Heart left ventricle (tissue), 16 donors: ENCODE results near the gene GRM2. TPM values are rescaled to one million over a fixed set of nuclear protein-coding genes. Genes with fewer than 3 reads are reported as not detected.

Source experiments
- ATAC-seq, 4 donors: fragments of 200-7000 bp; cut with Tn5 transposase; one replicate each; pipeline ENCODE4 v1.9.1; 2020 to 2022; ENCODE audit warnings: moderate library complexity in 4 of 4, mild to moderate bottlenecking in 3 of 4, moderate number of reproducible peaks in 1 of 4
- DNase-seq, 5 donors: peaks; one replicate each; pipeline ENCODE4 v3.0.0-alpha.2; 2020
- H3K27ac ChIP-seq, 12 donors: fragments of 200-600 bp; sonication (generic) in 4 of 12; one replicate each; pipeline versions ENCODE4 v1.5.0 to v1.8.0; 2016 to 2022; ENCODE audit warnings: mild to moderate bottlenecking in 2 of 12
- H3K27me3 ChIP-seq, 9 donors: fragments of 200-600 bp; sonication (generic) in 2 of 9; one replicate each; pipeline versions ENCODE4 v1.5.1 to v1.8.0; 2016 to 2022; ENCODE audit warnings: mild to moderate bottlenecking in 3 of 9
- H3K36me3 ChIP-seq, 9 donors: fragments of 200-600 bp; sonication (generic) in 2 of 9; one replicate each; pipeline versions ENCODE4 v1.5.0 to v1.8.0; 2018 to 2022; ENCODE audit warnings: mild to moderate bottlenecking in 2 of 9
- H3K4me1 ChIP-seq, 12 donors: fragments of 200-600 bp; sonication (generic) in 4 of 12; one replicate each; pipeline versions ENCODE4 v1.5.0 to v1.8.0; 2016 to 2022; ENCODE audit warnings: mild to moderate bottlenecking in 3 of 12
- H3K4me3 ChIP-seq, 12 donors: fragments of 200-600 bp; sonication (generic) in 4 of 12; one replicate each; pipeline versions ENCODE4 v1.5.0 to v1.8.0; 2017 to 2022; ENCODE audit warnings: mild to moderate bottlenecking in 9 of 12, moderate library complexity in 4 of 12
- H3K9me3 ChIP-seq, 12 donors: fragments of 200-600 bp; sonication (generic) in 4 of 12; one replicate each; pipeline versions ENCODE4 v1.5.0 to v1.8.0; 2016 to 2022; ENCODE audit warnings: mild to moderate bottlenecking in 1 of 12
- CTCF ChIP-seq, 12 donors: fragments of 200-600 bp; sonication (generic) in 4 of 12; IDR thresholded peaks; one replicate each; pipeline versions ENCODE4 v1.5.0 to v1.8.0; 2018 to 2022; ENCODE audit warnings: antibody characterized with exemption in 12 of 12, mild to moderate bottlenecking in 5 of 12
- POLR2A ChIP-seq, 2 donors: fragments of 450-650 bp; IDR thresholded peaks; one replicate each; pipeline ENCODE4 v1.6.1; 2017; ENCODE audit warnings: antibody characterized with exemption in 2 of 2, mild to moderate bottlenecking in 2 of 2, moderate library complexity in 2 of 2
- WGBS, 4 donors: extraction: QIAGEN DNeasy Blood & Tissue Kit in 2 of 4; methylation state at CpG; one replicate each; pipeline versions ENCODE4 v1.1.5 to v1.1.7; 2013 to 2018; 5-methylcytosine and 5-hydroxymethylcytosine counted together
- intact Hi-C, 10 donors: fragments of 100-400 bp; cut with DNase I; formaldehyde crosslinking; loops; one replicate each; pipeline versions ENCODE4 v1.11.1 to v1.14.2; 2022
- polyA plus RNA-seq, 2 donors: library from polyadenylated mRNA; stranded (reverse); fragments of 200-250 nt; gene quantifications; one replicate each; pipeline ENCODE4 v1.2.3, GENCODE V29; 2013
- total RNA-seq, 9 donors: library from RNA; depleted of rRNA in 2 of 9; stranded (reverse); fragments of >200 nt in 2 of 9; fragmentation: NEBNext Ultra II Directional in 3 of 9; extraction: Animal tissue kit (Norgen Biotek cat#: 25700) in 3 of 9; gene quantifications; one replicate each; pipeline versions ENCODE4 v1.1.0 to v1.2.4, GENCODE V29; 2016 to 2023
- donor health status: ischemic (EF 13 %, LVEDD 7.1; RV severe dilation, severe dysfunction).
- donor health status: healthy with polysubstance abuse.
- donor health status: DM: no; HTN: yes; CAD: no.
- donor health status: DM: no; HTN: no; CAD: no.
- donor health status: ischemic (EF 25% LVEDD 6.9; RV normal size, moderate dysfunction).
- donor health status: ischemic (EF 25% LVEDD 5.7; RV mildly dilated, moderate dysfunction).
- donor health status: healthy.
- donor health status: DM: yes; HTN: yes; CAD: no.
- donor health status: ischemic (EF 35%, LVEDD 5.7; RV mildly dilated, moderate dysfunction).
- donor health status: nonischemic (EF 11% LVEDD 7.7; RV severe dilation, severe dysfunction).
- donor health status: DM: yes; HTN: yes; CAD: no.
- donor health status: PGD.
- donor health status: ischemic (EF 29% LVEDD 5.4; RV normal size, mild dysfunction).
- donor health status: nonischemic (EF 23%, LVEDD 6.1; RV moderate dilation, normal function).

Gene GRM2
- total and polyA plus RNA-seq, 11 donors = 0.03 to 0.95 (median 0.40) TPM; not detected in 2

GRCh38 chr3:51720292-51721061, 13.6 kb downstream of the GRM2 start:
- H3K4me1 ChIP-seq = peaks cover 0 to 4% (median 0%) of the 10 kb centered on the region in 12 donors
- H3K27me3 ChIP-seq = no peaks in the 10 kb centered on the region
- no peak overlapping the region for H3K4me3 ChIP-seq
- ATAC-seq = peak in 1 of 4 donors; percentile 6
- TF ChIP-seq POLR2A (IDR thresholded peaks at IDR 0.05) (no peak), CTCF (IDR thresholded peaks at IDR 0.05) (no peak)
- no peak overlapping the region for H3K27ac ChIP-seq
- intact Hi-C loops = loop anchor here in 2 of 10 donors (5.0 to 10.0 kb wide), 2 partner anchors 74 to 77 kb away; no protein-coding TSS in a partner anchor
- no peaks in the 10 kb centered on the region for H3K36me3 ChIP-seq
- no peaks in the 10 kb centered on the region for H3K9me3 ChIP-seq
- no peak for DNase-seq
- WGBS, 4 donors = 87 to 88% (median 88%) methylated on average over 12 of the region's 12 CpGs

GRCh38 chr3:51721062-51721745, 14.3 kb downstream of the GRM2 start:
- intact Hi-C loops = loop anchor here in 2 of 10 donors (5.0 to 10.0 kb wide), 2 partner anchors 74 to 76 kb away; no protein-coding TSS in a partner anchor
- Histone ChIP-seq H3K27me3 (no peaks in the 10 kb centered on the region), H3K4me3 (no peak overlapping the region), H3K4me1 (peaks cover 0 to 4% (median 0%) of the 10 kb centered on the region in 12 donors), H3K36me3 (no peaks in the 10 kb centered on the region), H3K9me3 (no peaks in the 10 kb centered on the region), H3K27ac (no peak overlapping the region)
- DNase-seq (no peak), ATAC-seq (no peak)
- 76 to 80% (median 77%) methylated on average over 8 of the region's 8 CpGs for WGBS, 4 donors
- TF ChIP-seq POLR2A (IDR thresholded peaks at IDR 0.05) (no peak), CTCF (IDR thresholded peaks at IDR 0.05) (no peak)

GRCh38 chr3:51722362-51722761, 15.5 kb downstream of the GRM2 start:
- no peaks in the 10 kb centered on the region for H3K36me3 ChIP-seq
- 69 to 74% (median 71%) methylated on average over 4 of the region's 4 CpGs for WGBS, 4 donors
- DNase-seq (no peak), ATAC-seq (no peak)
- no peak overlapping the region for H3K4me3 ChIP-seq
- H3K27ac ChIP-seq = no peak overlapping the region
- peaks cover 0 to 4% (median 0%) of the 10 kb centered on the region in 12 donors for H3K4me1 ChIP-seq
- H3K9me3 ChIP-seq = no peaks in the 10 kb centered on the region
- TF ChIP-seq CTCF (IDR thresholded peaks at IDR 0.05) = no peak
- no peak for TF ChIP-seq POLR2A (IDR thresholded peaks at IDR 0.05)
- H3K27me3 ChIP-seq = no peaks in the 10 kb centered on the region
- intact Hi-C loops = loop anchor here in 2 of 10 donors (5.0 to 10.0 kb wide), 2 partner anchors 72 to 75 kb away; no protein-coding TSS in a partner anchor

- Histone ChIP-seq H3K9me3 (no peaks in the 10 kb centered on the region), H3K27ac (no peak overlapping the region), H3K4me3 (no peak overlapping the region), H3K4me1 (no peaks in the 10 kb centered on the region), H3K27me3 (no peaks in the 10 kb centered on the region), H3K36me3 (no peaks in the 10 kb centered on the region)
- intact Hi-C loops = loop anchor here in 1 of 10 donors (10.0 kb wide), 1 partner anchor 67 kb away; no protein-coding TSS in a partner anchor
- TF ChIP-seq POLR2A (IDR thresholded peaks at IDR 0.05) (no peak), CTCF (IDR thresholded peaks at IDR 0.05) (no peak)
- no peak for ATAC-seq
- DNase-seq = no peak
These were observed 20.6 kb downstream of the GRM2 start for GRCh38 chr3:51727500-51727899.
